IMR-90 (cell line): ENCODE results near the gene CPNE6. TPM values are rescaled to one million over a fixed set of nuclear protein-coding genes. Genes with fewer than 3 reads are reported as not detected.

ENCODE experiments used
- ATAC-seq: fragments of 200-7000 bp; cut with Tn5 transposase; 2 replicates; pipeline ENCODE4 v1.9.1; 2020; ENCODE audit warnings: low read depth, mild to moderate bottlenecking, moderate library complexity
- BruUV-seq: library from RNA; stranded (reverse); fragments of 400-500 nt; replicated peaks from 2 replicates; lab custom pipeline; 2021; lab: Mats Ljungman, UMichigan
- CTCF ChIA-PET: fragments of 300-600 bp; formaldehyde crosslinking; extraction: SDS; loops from one replicate; lab custom pipeline; 2021; ENCODE audit warnings: antibody characterized with exemption; lab: Yijun Ruan, JAX
- POLR2A ChIA-PET: fragments of 300-600 bp; sonication (Branson Sonifier 250); formaldehyde crosslinking; loops from one replicate; lab custom pipeline; 2022; ENCODE audit warnings: antibody characterized with exemption; ENCODE audit not compliant: unreplicated experiment; lab: Charles Lee
- DNase-seq: peaks from one replicate; pipeline ENCODE4 v3.0.0; 2013
- H2AFZ ChIP-seq: replicated peaks from 2 replicates; pipeline ENCODE3; 2013; ENCODE audit warnings: low read length, mild to moderate bottlenecking; ENCODE audit not compliant: poor library complexity
- H2AK5ac ChIP-seq: 2 replicates; pipeline ENCODE4 v1.6.1; 2013; ENCODE audit warnings: low read depth, low read length, inconsistent platforms
- H2AK9ac ChIP-seq: replicated peaks from 2 replicates; pipeline ENCODE3; 2013; ENCODE audit warnings: mild to moderate bottlenecking, low read depth, low read length, moderate library complexity; ENCODE audit not compliant: poor library complexity
- H2BK120ac ChIP-seq: 2 replicates; pipeline ENCODE4 v1.6.1; 2013; ENCODE audit warnings: low read depth, low read length, inconsistent platforms
- H2BK15ac ChIP-seq: 3 replicates; pipeline ENCODE4 v1.6.1; 2013; ENCODE audit warnings: low read depth, low read length, inconsistent platforms
- H2BK20ac ChIP-seq: 2 replicates; pipeline ENCODE4 v1.6.1; 2013; ENCODE audit warnings: low read depth, mild to moderate bottlenecking, inconsistent platforms, low read length, moderate library complexity
- H2BK5ac ChIP-seq: 2 replicates; pipeline ENCODE4 v1.6.1; 2013; ENCODE audit warnings: mild to moderate bottlenecking, low read depth, low read length, inconsistent platforms; ENCODE audit not compliant: poor library complexity, severe bottlenecking
- H3K14ac ChIP-seq: replicated peaks from 2 replicates; pipeline ENCODE4 v1.6.1; 2013; ENCODE audit warnings: low read depth, low read length, inconsistent platforms
- H3K18ac ChIP-seq: 2 replicates; pipeline ENCODE4 v1.6.1; 2013; ENCODE audit warnings: low read depth, low read length, control low read depth
- H3K23ac ChIP-seq: 2 replicates; pipeline ENCODE4 v1.6.1; 2013; ENCODE audit warnings: low read depth, low read length, inconsistent platforms
- H3K27ac ChIP-seq: 2 replicates; pipeline ENCODE4 v1.5.1; 2013; ENCODE audit warnings: mild to moderate bottlenecking, control low read depth, low read length; ENCODE audit not compliant: insufficient read depth
- H3K27me3 ChIP-seq: 2 replicates; pipeline ENCODE4 v1.6.1; 2013; ENCODE audit warnings: low read length; ENCODE audit not compliant: control insufficient read depth, insufficient read depth
- H3K36me3 ChIP-seq: 2 replicates; pipeline ENCODE4 v1.6.1; 2013; ENCODE audit warnings: low read length, mixed read lengths; ENCODE audit not compliant: control insufficient read depth, insufficient read depth
- H3K4ac ChIP-seq: 2 replicates; pipeline ENCODE4 v1.6.1; 2013; ENCODE audit warnings: low read depth, low read length, inconsistent platforms
- H3K4me1 ChIP-seq: 2 replicates; pipeline ENCODE4 v1.6.1; 2013; ENCODE audit warnings: low read length, mixed read lengths; ENCODE audit not compliant: control insufficient read depth, insufficient read depth
- H3K4me2 ChIP-seq: 2 replicates; pipeline ENCODE4 v1.6.1; 2013; ENCODE audit warnings: low read depth, mild to moderate bottlenecking, control low read depth, low read length, moderate library complexity
- H3K4me3 ChIP-seq: 2 replicates; pipeline ENCODE4 v1.5.1; 2013; ENCODE audit warnings: low read depth, mild to moderate bottlenecking, control low read depth, low read length, moderate library complexity; ENCODE audit not compliant: insufficient read depth
- H3K56ac ChIP-seq: 2 replicates; pipeline ENCODE4 v1.6.1; 2013; ENCODE audit warnings: low read length, inconsistent platforms; ENCODE audit not compliant: insufficient read depth; ENCODE audit errors: extremely low read depth
- H3K79me1 ChIP-seq, 2 experiments: 2 replicates each; pipeline ENCODE4 v1.6.1; 2013; ENCODE audit warnings: low read length in 2 of 2, inconsistent platforms in 1 of 2, low read depth in 1 of 2
- H3K9ac ChIP-seq: 2 replicates; pipeline ENCODE4 v1.6.1; 2013; ENCODE audit warnings: low read depth, low read length, control low read depth
- H3K9me1 ChIP-seq: 2 replicates; pipeline ENCODE4 v1.6.1; 2013; ENCODE audit warnings: low read length, inconsistent platforms; ENCODE audit not compliant: insufficient read depth
- H3K9me3 ChIP-seq: 2 replicates; pipeline ENCODE4 v1.6.1; 2013; ENCODE audit warnings: low read length; ENCODE audit not compliant: control insufficient read depth, insufficient read depth
- H4K20me1 ChIP-seq: 2 replicates; pipeline ENCODE4 v1.6.1; 2013; ENCODE audit warnings: low read length, inconsistent platforms; ENCODE audit not compliant: insufficient read depth
- H4K5ac ChIP-seq: 2 replicates; pipeline ENCODE4 v1.6.1; 2013; ENCODE audit warnings: mild to moderate bottlenecking, low read depth, low read length, control low read depth
- H4K8ac ChIP-seq, 2 experiments: 2 replicates each; pipeline ENCODE4 v1.6.1; 2013; ENCODE audit warnings: low read depth in 2 of 2, low read length in 2 of 2, control low read depth in 1 of 2, inconsistent platforms in 1 of 2
- H4K91ac ChIP-seq: 2 replicates; pipeline ENCODE4 v1.6.1; 2013; ENCODE audit warnings: low read depth, low read length, inconsistent platforms; ENCODE audit not compliant: insufficient read depth
- BHLHE40 ChIP-seq: fragments of 150-350 bp; IDR thresholded peaks from 2 replicates; pipeline ENCODE4 v1.6.1; 2016; ENCODE audit warnings: mild to moderate bottlenecking, low read depth, low read length
- CEBPB ChIP-seq: IDR thresholded peaks from 2 replicates; pipeline ENCODE4 v1.6.1; 2012; ENCODE audit warnings: low read depth, low read length, improper control_type of control experiment
- FOS ChIP-seq: fragments of 150-350 bp; IDR thresholded peaks from 2 replicates; pipeline ENCODE4 v1.6.1; 2016; ENCODE audit warnings: low read depth, low read length
- MAFK ChIP-seq: IDR thresholded peaks from 2 replicates; pipeline ENCODE4 v1.6.1; 2012; ENCODE audit warnings: low read depth, low read length, improper control_type of control experiment
- NFE2L2 ChIP-seq: fragments of 150-350 bp; IDR thresholded peaks from 2 replicates; pipeline ENCODE4 v1.6.1; 2016; ENCODE audit warnings: low read depth, mild to moderate bottlenecking, low read length
- RAD21 ChIP-seq: IDR thresholded peaks from 2 replicates; pipeline ENCODE4 v1.6.1; 2012; ENCODE audit warnings: low read length, improper control_type of control experiment
- RCOR1 ChIP-seq: IDR thresholded peaks from 2 replicates; pipeline ENCODE4 v1.6.1; 2012; ENCODE audit warnings: mild to moderate bottlenecking, low read length, improper control_type of control experiment; ENCODE audit not compliant: insufficient replicate concordance
- WGBS, 2 experiments: methylation state at CpG; one replicate each; pipeline versions ENCODE4 v1.1.5 to v1.1.7; 2013; ENCODE audit warnings: missing lambda C conversion rate in 2 of 2; ENCODE audit not compliant: insufficient read length in 1 of 2; ENCODE audit errors: extremely low coverage in 2 of 2; 5-methylcytosine and 5-hydroxymethylcytosine counted together
- dilution Hi-C: fragments of 300-500 bp; cut with HindIII; formaldehyde crosslinking; loops from one replicate; pipeline ENCODE4 v1.14.3; 2018; ENCODE audit warnings: low sequenced_read_pairs; ENCODE audit not compliant: unreplicated experiment
- in situ Hi-C: fragments of 300-500 bp; cut with MboI; formaldehyde crosslinking; loops from 3 replicates; pipeline ENCODE4 v1.14.3; 2019; ENCODE audit warnings: low sequenced_read_pairs, inconsistent platforms, mixed read lengths
- intact Hi-C: fragments of 100-400 bp; cut with micrococcal nuclease; formaldehyde crosslinking; loops from 2 replicates; pipeline ENCODE4 v1.10.0; 2022
- polyA plus RNA-seq, 3 experiments: library from polyadenylated mRNA; depleted of rRNA; stranded (reverse); fragments of >200 nt; gene quantifications; 2 replicates each; pipeline ENCODE4 v1.2.3, GENCODE V29; 2012; ENCODE audit warnings: low replicate concordance in 1 of 3
- total RNA-seq: library from RNA; depleted of rRNA; stranded (reverse); fragments of >200 nt; gene quantifications from 2 replicates; pipeline ENCODE4 v1.2.3, GENCODE V29; 2012
- TF ChIP-seq, protein P1 (sequence below): fragments of 150-350 bp; IDR thresholded peaks from 2 replicates; pipeline ENCODE4 v1.6.1; 2016; ENCODE audit warnings: low read depth, mild to moderate bottlenecking, low read length, moderate library complexity, borderline replicate concordance

CPNE6 gene
- total and polyA plus RNA-seq, 2 of the 4 experiments (the other 2 are of a cell fraction), result not detected

DNA sequence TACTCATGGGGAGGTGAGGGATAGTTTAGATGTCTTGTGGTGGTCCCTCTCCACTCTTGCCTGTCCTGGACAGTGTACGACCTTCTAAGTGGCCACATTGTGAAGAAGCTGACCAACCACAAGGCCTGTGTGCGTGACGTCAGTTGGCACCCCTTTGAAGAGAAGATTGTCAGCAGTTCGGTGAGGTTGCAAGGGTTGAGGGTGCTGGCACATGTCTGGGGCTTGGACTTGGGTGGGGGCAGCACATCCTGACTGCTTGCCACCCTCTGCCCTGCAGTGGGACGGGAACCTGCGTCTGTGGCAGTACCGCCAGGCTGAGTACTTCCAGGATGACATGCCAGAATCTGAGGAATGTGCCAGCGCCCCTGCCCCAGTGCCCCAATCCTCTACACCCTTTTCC lies 51.5 kb downstream of the CPNE6 start:
- Histone ChIP-seq H2AK9ac (no peak overlapping the region), H3K14ac (no peak overlapping the region), H4K20me1 (no peaks in the 10 kb centered on the region), H3K4me2 (no peak overlapping the region), H4K91ac (no peak overlapping the region), H2AFZ (peak overlapping the region; percentile 41), H2BK20ac (no peak overlapping the region), H4K5ac (no peak overlapping the region), H3K27ac (no peak overlapping the region), H3K9me1 (no peaks in the 10 kb centered on the region), H3K9ac (no peak overlapping the region), H3K23ac (no peak overlapping the region), H4K8ac (no peak overlapping the region), H3K18ac (no peak overlapping the region), H3K79me1 (no peaks in the 10 kb centered on the region), H3K36me3 (peaks cover 33% of the 10 kb centered on the region), H3K4me3 (no peak overlapping the region), H3K9me3 (no peaks in the 10 kb centered on the region), H2BK120ac (no peak overlapping the region), H3K4ac (no peak overlapping the region), H3K27me3 (no peaks in the 10 kb centered on the region), H2BK5ac (no peak overlapping the region), H3K56ac (no peak overlapping the region), H3K4me1 (no peaks in the 10 kb centered on the region), H2AK5ac (no peak overlapping the region), H2BK15ac (no peak overlapping the region)
- DNase-seq (no peak), ATAC-seq (no peak)
- in situ Hi-C loops, result no loop called here
- CTCF ChIA-PET, result no interaction called here
- intact Hi-C loops, result no loop called here
- TF ChIP-seq NFE2L2 (no peak), FOS (no peak), RAD21 (no peak), BHLHE40 (no peak), CEBPB (no peak), MAFK (no peak), RCOR1 (no peak)
- TF ChIP-seq, protein P1, sequence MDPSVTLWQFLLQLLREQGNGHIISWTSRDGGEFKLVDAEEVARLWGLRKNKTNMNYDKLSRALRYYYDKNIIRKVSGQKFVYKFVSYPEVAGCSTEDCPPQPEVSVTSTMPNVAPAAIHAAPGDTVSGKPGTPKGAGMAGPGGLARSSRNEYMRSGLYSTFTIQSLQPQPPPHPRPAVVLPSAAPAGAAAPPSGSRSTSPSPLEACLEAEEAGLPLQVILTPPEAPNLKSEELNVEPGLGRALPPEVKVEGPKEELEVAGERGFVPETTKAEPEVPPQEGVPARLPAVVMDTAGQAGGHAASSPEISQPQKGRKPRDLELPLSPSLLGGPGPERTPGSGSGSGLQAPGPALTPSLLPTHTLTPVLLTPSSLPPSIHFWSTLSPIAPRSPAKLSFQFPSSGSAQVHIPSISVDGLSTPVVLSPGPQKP, result no peak
- dilution Hi-C loops, result no loop called here
- POLR2A ChIA-PET, result no interaction called here
- WGBS, 2 experiments, result 92% methylated on average over 2 of the region's 8 CpGs; no CpG with 5 or more reads in 1 of the 2 experiments
- no TSS peak for BruUV-seq
